22Rv1 (cell line): ENCODE data around the gene FILIP1.

ENCODE experiments used
- ZFX ChIP-seq: fragments of 450-650 bp; IDR thresholded peaks from 2 replicates; pipeline ENCODE4 v1.6.1; 2017; ENCODE audit warnings: antibody characterized with exemption, borderline replicate concordance
- TF ChIP-seq, protein P1 (sequence below): fragments of 450-650 bp; IDR thresholded peaks from 2 replicates; pipeline ENCODE4 v1.5.1; 2017; ENCODE audit warnings: mild to moderate bottlenecking

DNA sequence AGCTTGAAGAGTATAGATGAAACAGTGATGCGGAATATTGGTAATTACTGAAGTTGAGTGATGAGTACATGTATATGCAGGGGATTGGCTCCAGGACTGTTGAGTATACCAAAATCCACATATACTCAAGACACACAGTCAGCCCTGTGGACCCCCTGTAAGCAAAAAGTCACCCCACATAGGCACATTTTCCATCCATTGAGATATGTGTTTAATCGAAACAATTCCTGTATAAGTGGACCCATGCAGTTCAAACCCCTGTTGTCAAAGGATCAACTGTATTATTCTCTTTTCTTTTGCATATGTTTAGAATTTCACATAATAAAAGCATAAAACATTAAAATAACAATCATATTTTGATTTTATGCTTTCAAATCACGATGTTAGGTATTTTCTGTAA is 32.1 kb upstream of the FILIP1 start:
- TF ChIP-seq, protein P1, sequence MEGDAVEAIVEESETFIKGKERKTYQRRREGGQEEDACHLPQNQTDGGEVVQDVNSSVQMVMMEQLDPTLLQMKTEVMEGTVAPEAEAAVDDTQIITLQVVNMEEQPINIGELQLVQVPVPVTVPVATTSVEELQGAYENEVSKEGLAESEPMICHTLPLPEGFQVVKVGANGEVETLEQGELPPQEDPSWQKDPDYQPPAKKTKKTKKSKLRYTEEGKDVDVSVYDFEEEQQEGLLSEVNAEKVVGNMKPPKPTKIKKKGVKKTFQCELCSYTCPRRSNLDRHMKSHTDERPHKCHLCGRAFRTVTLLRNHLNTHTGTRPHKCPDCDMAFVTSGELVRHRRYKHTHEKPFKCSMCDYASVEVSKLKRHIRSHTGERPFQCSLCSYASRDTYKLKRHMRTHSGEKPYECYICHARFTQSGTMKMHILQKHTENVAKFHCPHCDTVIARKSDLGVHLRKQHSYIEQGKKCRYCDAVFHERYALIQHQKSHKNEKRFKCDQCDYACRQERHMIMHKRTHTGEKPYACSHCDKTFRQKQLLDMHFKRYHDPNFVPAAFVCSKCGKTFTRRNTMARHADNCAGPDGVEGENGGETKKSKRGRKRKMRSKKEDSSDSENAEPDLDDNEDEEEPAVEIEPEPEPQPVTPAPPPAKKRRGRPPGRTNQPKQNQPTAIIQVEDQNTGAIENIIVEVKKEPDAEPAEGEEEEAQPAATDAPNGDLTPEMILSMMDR: no peak
- TF ChIP-seq ZFX: no peak
